HG03460 (cell line): Measurements from ENCODE around the gene CMTM3.
"Not testable (repeated sequence)": the region's sequence is repeated elsewhere in the genome, so short reads cannot be mapped to it uniquely, and the experiment has no call there.

ENCODE experiments used
- ATAC-seq: cut with Tn5 transposase; IDR thresholded peaks from one replicate; pipeline ENCODE4 v1.9.1; 2021; ENCODE audit not compliant: unreplicated experiment

Gene CMTM3

GRCh38 chr16:66660422-66661209 is 56.1 kb downstream of the CMTM3 start:
- no peak for ATAC-seq

- ATAC-seq: no peak
Observed at GRCh38 chr16:66661210-66661560, 56.7 kb downstream of the CMTM3 start.

GRCh38 chr16:66661671-66662346 is 57.3 kb downstream of the CMTM3 start:
- not testable (repeated sequence) for ATAC-seq

- no peak for ATAC-seq
Observed at GRCh38 chr16:66662445-66663194, 58.1 kb downstream of the CMTM3 start.
